Keratinocyte (primary cell): Measurements from ENCODE around the gene SUN1.

Experiments
- CTCF ChIP-seq, 3 experiments: IDR thresholded peaks in 1 of 3; conservative IDR thresholded peaks in 1 of 3; optimal IDR thresholded peaks in 1 of 3; 2 replicates in 2 of 3; 3 replicates in 1 of 3; pipeline versions ENCODE3 to v1.5.1; 2011; ENCODE audit warnings: low read length in 3 of 3, mild to moderate bottlenecking in 3 of 3, moderate library complexity in 2 of 3, control low read depth in 1 of 3, inconsistent platforms in 1 of 3; ENCODE audit not compliant: insufficient read depth in 2 of 3; ENCODE audit errors: extremely low read depth in 1 of 3
- EZH2 ChIP-seq: IDR thresholded peaks from one replicate; pipeline ENCODE4 v1.6.1; 2012; ENCODE audit warnings: inconsistent platforms, mild to moderate bottlenecking, low read length, moderate library complexity

GRCh38 chr7:833601-834258 lies 1.5 kb downstream of the SUN1 start:
- no peak for TF ChIP-seq CTCF (optimal IDR thresholded peaks at IDR 0.05 in 1 of 3, IDR thresholded peaks at IDR 0.05 in 1 of 3, conservative IDR thresholded peaks at IDR 0.05 in 1 of 3; ENCODE audit: extremely low read depth in 1 of 3, insufficient read depth in 2 of 3, low read length in 3 of 3)
- no peak for TF ChIP-seq EZH2
